Prostate gland (tissue), 2 donors: ENCODE data around the gene TNKS1BP1.

Source experiments
- CTCF ChIP-seq, 4 experiments: fragments of 200-600 bp in 2 of 4; fragments of 450-650 bp in 2 of 4; sonication (generic) in 2 of 4; IDR thresholded peaks; 1 replicate in 3 of 4; 2 replicates in 1 of 4; pipeline ENCODE4 v1.5.1; 2016 to 2019; ENCODE audit warnings: antibody characterized with exemption in 4 of 4, mild to moderate bottlenecking in 2 of 4, moderate library complexity in 2 of 4
- POLR2AphosphoS5 ChIP-seq: sonication (generic); formaldehyde crosslinking; IDR thresholded peaks from one replicate; pipeline ENCODE4 v1.6.1; 2017; ENCODE audit warnings: antibody characterized with exemption

GRCh38 chr11:57338142-57338541, 13.4 kb upstream of the TNKS1BP1 start, which contains the start of gene P2RX3:
- TF ChIP-seq CTCF (IDR thresholded peaks at IDR 0.05) (no peak), POLR2AphosphoS5 (no peak)
